ENCODE data around the gene RYR3. TPM values are rescaled to one million over a fixed set of nuclear protein-coding genes. Genes with fewer than 3 reads are reported as not detected.

RYR3 gene
- total RNA-seq, 2 experiments from 2014 or later, result not detected

DNA sequence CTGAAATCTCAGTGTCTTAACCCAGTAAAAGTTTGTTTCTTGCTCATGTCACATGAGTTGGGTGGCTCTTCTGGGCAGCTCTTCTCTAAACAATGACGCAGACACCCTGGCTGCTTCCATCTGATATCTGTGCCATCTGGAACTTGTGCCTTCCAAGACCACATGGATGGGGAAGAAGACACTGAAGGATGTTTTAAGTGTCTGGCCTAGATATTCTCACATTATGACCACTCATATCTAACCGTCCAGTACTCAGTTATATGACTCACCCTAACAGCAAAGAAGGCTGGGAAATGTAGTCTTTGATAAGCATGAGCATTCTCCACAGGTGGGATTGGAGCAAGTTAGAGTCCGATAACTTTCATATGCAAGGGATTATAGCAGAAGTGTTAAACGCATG, 66.4 kb downstream of the RYR3 start:
- ChIA-PET POLR2A (no interaction called here), CTCF (no interaction called here)

DNA sequence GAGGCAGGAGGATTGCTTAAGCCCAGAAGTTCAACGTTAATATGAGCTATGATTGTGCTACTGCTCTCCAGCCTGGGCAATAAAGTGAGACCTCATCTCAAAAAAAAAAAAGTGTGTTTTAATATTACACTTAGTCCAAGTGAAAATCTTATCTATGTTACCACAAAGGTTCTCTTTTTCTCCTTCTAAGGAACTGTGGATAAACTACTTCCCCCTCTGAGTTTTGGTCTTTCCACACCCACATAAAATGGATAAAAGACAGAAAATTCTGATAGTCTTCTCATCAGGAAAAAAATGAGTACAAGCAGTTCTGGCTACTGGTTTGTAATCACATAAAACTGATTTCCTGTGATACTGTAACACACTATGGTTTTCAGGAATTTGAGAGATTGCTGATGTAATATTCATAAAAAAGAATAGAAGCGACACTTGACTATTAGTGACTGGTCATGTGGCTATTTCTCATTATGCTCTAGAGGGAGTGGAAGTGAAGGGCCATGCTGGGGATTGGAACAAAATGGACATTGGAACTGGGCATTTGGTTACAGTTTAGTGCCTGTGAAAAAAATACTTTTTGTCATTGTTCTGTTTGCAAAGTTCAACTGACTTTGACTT, 68.2 kb downstream of the RYR3 start:
- ChIA-PET POLR2A (no interaction called here), CTCF (no interaction called here)

DNA sequence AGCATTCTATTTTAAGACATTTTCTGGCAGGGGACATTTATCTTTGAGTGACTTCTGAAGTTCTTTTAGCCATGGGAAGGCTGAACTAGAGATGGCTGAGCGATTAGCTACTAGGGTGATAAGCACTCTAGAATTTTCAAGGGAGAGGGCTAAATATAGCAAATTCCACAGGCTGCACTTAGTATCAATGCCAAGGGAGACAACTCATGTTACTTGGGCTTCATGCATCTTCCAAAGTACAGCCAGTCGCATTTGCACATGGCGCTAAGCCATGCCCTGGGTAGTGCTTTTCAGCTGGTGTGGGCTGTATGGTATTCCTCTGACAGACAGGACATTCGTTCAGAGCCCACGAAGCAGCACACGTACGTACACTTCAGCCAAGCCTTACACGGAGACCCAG, 69.6 kb downstream of the RYR3 start:
- ChIA-PET CTCF (no interaction called here), POLR2A (no interaction called here)

DNA sequence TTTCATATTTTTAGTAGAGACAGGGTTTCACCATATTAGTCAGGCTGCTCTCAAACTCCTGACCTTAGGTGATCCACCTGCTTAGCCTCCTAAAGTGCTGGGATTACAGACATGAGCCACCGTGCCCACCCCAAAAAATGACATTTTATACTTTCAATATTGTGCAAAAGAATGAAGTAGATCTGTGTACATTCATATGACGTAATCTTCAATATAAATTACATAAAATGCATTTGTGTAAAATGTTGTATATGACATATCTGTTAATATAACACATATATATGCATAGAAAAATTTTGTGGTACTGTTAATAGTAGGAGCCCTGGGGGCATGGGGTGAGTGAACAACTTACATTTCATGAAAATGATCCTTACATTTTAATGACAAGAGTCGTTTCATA, 71.7 kb downstream of the RYR3 start:
- ChIA-PET POLR2A (no interaction called here), CTCF (no interaction called here)

DNA sequence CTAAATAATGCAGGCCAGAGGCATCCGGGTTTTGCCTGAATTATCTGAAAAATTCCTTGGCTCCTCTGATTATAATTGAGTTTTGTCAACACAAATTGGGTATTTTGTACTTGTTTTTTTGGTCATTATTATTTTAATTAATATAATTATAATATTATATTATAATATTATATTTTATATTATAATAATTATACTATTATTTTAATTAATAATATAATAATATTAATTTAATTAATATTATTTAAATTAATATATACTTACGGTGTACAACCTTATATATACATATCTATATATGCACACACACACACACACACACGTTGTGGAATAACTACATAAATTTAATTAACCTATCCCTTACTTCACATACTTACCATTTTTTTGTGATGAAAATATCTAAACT, 73.5 kb downstream of the RYR3 start:
- ChIA-PET POLR2A (no interaction called here), CTCF (no interaction called here)

DNA sequence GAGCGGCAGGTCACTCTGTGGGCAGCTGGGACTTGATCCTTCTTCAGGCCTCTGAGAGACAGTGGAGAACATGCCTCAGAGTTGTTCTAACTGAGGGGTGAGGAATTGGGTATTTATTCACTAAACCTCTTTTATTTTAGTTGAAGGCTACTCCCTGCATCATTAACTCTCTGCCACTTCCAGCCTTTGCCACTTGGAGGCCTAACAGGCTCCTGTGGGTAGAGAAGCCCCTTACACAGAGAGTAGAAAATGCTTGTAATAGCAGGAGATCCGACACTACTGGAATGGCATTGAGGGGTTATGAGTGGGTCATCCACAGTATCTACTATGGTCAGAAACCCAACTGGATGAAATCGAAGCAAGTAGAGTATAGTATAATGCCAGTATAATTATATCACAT, 81.7 kb downstream of the RYR3 start:
- CTCF ChIA-PET, result no interaction called here
- POLR2A ChIA-PET, result no interaction called here

DNA sequence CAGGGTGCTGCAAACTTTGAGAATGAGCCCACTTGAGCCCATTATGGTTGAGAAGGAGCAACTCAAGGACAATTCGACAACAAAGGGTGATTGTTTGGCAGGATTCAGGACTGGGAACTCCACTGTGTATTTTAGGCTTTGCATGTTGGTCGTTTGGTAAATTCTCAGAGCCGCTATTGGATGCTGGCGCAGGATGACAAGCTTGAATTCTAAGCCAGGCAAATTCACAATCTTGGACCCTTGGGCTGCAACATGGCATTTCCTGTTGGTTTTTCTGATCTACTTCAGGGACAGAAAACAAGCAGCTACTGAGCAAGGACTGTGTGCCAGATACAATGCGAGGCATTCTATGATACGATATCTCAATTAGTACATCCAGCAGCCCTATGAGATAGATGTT, 82.8 kb downstream of the RYR3 start:
- ChIA-PET CTCF (no interaction called here), POLR2A (no interaction called here)

DNA sequence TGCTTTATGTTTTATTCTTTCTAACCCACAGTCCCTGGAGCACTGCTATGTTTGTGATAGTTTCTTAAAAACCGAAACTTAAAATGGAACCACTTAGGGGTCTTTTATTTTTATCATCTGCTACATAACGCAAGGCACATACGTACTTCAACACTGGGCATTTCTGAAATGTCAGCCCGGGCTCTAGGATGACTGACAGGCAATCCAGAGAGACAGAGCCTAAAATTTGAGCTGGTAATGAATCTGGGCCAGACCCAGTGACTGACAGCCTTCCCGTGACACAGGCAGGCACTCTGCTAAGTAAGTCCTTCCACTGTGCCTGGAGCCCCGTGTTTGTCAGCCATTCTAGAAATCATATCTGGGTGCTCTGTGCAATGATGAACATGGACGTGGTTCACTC, 84.6 kb downstream of the RYR3 start:
- ChIA-PET POLR2A (no interaction called here), CTCF (no interaction called here)

DNA sequence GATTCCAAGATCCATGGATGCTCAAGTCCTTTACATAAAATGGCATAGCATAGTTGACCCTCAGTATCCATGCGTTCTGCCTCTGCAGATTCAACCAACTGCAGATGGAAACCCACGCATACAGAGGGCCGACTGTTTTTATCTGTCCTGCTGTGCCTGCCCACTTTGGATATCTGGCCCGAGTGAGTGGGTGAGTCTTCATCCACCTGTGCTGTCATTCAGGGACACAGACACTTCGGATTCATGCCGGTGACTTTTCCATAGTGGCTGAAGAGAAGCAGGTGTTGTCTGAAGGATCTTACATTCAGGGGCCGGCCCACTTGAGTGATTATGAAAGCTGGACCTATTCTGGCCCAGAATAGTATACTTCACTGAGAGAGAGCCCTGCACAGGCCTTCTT, 85.1 kb downstream of the RYR3 start:
- CTCF ChIA-PET, result no interaction called here
- POLR2A ChIA-PET, result no interaction called here

DNA sequence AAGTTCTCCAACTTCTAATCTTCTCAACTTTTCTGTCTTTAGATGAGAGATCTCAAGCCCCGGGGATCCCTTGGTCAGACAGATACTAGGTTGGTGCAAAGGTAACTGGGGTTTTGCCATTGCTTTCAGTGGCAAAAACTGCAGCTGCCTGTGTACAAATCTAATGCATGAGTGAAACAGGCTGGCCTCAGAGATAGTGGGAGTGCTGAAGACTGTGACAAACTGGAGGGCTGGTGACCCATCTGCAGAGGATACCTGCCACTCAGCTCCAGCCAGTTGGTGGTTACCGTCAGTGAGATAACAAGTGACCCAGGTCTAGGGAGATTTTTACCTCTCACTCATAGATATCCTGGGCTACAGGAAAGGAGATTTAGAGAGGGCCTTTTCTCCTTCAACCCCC, 85.7 kb downstream of the RYR3 start:
- ChIA-PET POLR2A (no interaction called here), CTCF (no interaction called here)

DNA sequence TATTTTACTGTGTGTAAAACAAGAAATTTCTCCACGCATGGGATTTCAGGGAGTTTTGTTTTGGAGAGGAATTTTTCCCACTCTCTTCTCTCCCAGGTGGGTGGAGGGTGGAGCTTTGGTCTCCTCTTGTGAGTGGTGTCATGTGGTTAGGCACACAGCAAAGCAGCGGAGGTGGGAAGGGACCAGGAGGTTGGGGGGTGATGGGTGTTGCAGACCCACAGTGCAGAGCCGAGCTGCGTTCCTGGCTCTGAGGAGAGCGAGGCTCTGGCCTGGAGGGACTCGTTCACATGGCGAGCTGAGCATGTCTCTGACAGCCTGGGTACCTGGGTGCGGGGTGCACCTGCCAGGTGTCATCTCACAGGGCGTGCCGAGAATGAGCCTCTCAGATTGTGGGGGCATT, 87.8 kb downstream of the RYR3 start:
- CTCF ChIA-PET, result interaction anchor here (0.6 kb wide), 1 partner anchor 89 kb away, joined by 3 read pairs; no protein-coding TSS in a partner anchor
- POLR2A ChIA-PET, result no interaction called here

DNA sequence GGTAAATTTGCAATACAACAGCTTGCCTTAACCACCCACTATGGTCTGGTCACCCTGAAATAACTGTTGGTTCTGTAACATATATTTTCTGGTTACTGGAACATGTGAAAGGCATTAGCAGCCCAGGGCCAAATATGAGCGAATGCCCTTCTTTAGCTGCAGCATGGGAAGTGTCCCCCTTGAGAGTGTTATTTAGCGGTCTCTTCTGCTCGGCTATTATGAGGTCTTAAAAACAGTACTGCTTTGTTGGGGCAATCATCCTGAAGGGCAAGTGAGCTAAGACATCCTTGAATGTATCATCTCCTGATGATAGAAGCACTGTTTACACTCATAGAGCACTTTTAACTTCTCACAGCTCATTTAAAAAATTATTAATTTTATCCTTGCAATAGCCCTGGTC, 90.2 kb downstream of the RYR3 start:
- POLR2A ChIA-PET, result no interaction called here
- CTCF ChIA-PET, result no interaction called here

DNA sequence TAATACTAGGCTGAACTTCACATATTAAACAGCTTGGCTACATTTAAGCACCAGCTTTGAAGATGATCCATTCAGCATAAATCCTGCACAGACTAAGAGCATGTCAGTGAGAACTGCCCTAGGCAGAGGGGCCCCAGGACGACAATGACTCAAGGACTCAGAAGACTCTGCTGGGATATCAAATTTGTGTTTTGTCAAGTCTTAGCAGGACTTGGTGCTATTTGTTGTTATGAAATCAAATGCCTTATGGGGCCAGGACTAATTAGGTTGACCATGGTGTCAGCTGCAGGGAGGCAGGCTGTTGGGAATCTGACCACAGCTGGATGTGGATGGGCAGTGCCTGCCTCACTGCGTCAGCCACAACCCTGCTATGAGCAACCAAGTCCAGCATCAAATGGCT, 91.8 kb downstream of the RYR3 start:
- CTCF ChIA-PET, result no interaction called here
- POLR2A ChIA-PET, result no interaction called here

DNA sequence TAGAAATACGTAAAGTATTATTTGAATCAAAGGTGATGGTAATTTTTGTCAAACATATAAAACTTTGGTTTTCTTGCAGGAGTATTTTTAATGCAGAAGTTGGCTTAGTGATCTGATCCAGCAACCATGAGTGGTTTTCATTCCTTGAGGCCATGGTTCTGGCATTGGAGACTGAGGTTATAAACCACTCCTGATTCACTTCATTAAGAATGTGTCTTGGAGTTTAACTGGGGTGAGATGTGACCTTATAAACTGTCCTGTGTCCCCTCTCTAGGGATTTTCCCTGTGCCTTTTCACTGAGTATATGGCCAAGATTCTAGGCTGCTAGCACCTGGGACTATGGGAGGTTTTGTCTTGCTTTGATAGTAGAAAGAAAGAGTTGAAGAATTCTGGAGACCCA, 94.3 kb downstream of the RYR3 start:
- CTCF ChIA-PET, result no interaction called here
- POLR2A ChIA-PET, result no interaction called here

DNA sequence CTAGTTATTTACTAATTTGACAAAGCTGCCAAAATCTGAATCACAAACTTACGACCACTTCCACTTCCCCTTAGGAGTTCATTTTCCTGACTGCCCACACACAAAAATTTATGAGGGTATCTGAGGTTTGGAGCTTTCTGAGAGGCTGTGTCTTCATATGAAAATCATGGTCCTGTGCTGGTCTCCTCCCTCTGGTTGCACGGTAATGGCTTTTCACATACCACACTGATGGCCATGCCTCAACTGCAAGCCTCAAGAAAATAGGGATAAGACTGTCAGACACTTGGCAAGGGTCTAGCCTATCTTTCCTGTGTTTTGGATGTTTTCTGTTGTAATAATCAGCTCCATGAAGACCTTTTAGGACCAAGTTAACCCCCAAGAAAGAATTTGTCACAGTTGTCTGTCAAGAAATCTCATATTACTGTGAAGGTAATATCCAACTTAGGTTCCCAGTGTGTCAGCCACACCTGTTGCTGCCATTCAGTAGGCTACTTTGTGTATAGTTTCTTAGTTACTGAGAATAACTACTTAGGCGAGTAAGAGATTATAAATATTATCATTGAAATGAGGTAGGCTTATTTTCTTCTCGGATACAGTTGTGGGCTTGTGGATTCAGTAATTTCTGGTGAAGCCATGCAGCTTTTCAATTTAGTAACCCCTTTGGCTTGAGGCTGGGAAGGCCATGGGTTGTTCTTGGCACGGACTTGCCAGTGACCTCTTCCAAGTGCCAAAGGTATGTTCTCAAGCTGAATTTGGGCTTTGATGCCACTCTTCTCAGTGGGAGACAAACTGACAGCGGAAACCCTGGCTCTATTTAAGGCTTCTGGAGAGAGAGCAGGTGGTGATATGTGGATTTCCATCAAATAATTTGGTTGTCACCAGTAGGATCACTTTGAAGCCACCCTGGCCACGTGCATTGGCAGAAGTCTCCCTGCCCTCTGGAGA, 101.1 kb downstream of the RYR3 start:
- POLR2A ChIA-PET, result no interaction called here
- CTCF ChIA-PET, result no interaction called here

DNA sequence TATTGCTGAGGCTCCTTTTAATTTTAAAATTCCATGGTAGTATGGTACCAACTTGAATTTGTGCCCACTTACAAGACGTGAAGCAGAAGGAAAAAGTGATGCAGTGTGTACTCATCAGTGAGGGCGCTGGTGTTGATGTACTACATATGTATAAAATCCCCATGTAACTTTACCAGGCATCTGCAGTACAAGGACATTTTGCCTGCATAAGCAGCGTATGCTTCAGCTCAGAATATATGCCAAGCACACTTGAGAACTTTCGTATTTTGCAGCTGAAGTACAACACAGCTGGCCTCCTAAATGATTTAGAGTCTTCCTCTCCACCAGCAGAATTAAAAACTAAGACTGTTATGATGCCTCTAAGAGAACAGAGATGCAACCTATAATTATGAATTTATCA, 108.9 kb downstream of the RYR3 start:
- POLR2A ChIA-PET, result no interaction called here
- CTCF ChIA-PET, result no interaction called here

DNA sequence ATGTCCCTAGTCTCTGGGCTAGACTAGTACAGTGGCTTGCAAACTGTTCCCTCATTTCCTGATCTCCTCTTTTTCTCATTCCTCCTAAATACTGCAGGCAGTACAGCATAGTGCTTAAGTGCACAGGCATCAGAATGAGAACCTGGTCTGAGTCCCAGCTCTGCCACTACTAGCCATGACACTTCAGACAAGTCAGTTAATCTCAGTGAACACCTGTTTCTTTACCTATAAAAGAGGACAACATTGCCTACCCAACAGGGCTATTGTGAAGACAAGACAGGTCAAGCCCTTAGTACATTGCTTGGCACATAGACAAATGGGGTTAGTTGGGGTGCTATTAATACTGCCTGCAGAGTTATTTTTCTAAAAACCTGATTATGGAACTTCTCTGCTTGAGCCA, 113.3 kb downstream of the RYR3 start:
- POLR2A ChIA-PET, result no interaction called here
- CTCF ChIA-PET, result no interaction called here

DNA sequence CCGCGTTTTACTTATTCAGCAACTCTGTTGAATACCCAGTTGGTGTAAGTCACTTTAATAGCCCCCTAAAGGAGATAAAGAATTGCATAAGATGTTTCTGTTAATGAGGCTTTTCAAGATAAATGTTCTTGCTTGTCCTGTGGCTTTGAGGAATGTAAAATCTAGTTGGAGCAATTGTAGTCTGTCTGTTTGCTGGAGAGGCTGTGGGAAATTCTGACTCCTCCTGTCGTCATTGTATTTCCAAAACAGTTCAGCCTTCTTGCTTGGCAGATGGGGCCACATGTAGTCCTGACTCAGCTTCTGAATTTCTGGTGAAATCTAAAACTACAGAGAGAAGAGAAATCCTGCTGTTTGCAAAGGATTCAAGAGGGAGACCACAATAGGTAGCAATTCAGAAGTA, 114.4 kb downstream of the RYR3 start:
- POLR2A ChIA-PET, result no interaction called here

DNA sequence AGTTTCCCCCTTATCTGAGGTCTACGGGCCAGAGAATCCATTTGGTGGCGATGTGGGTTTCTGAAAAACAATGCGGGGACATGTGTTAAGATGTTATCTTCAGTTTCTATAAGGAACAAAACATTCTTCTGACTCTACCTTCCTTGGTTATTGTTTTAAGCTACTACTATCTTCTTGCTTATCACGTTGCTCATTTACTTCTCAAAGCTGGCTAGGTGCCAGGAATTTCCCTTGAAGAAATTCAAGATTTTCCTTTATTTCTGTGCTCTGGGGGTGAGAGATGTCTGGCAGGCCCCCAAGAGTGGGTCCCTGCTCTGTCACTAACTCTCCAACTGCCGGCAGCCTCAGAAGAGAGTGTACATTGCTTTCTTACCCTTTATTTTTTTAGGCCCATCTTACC, 119.8 kb downstream of the RYR3 start:
- POLR2A ChIA-PET, result no interaction called here
- CTCF ChIA-PET, result interaction anchor here (0.5 kb wide), 1 partner anchor 148 kb away, joined by 4 read pairs; no protein-coding TSS in a partner anchor

More for the DNA sequence above, 114.4 kb downstream of the RYR3 start:
- CTCF ChIA-PET, result no interaction called here

DNA sequence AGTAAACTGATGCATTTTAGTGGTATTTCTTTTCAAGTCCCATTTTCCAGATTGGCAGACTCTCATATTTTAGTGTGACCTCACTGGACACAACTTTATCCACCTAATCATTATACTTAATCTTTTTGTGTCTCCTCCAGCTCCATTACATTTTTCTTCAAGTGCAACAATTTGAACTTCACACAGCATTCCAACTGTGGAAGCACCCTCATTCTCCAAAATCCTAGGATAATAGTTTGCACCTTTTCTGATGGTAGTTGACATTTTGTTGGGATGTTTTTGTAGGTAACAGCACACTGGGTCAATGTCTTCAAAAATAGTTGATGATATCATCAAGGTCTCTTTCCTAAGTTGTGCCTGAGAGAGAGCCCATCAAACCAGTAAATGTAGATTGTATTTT, 123.1 kb downstream of the RYR3 start:
- POLR2A ChIA-PET, result no interaction called here

DNA sequence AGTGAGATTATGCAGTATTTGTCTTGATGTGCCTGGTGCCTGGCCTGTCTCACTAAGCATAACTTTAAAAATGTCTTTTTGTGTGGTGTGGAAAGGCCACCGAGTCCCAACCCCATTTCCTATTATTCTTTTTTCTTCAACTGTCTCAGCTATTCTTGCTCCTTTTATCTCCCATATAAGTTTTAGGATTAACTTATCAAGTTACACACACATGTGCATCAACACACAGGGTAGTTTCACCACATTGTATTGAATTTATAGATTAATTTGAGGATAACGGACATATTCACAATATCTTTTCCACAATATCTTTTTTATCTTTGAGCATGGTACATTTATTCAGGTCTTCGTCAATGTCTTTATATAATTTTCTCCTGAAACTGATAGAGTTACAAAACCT, 127.6 kb downstream of the RYR3 start:
- POLR2A ChIA-PET, result no interaction called here
- CTCF ChIA-PET, result no interaction called here

More for the DNA sequence above, 123.1 kb downstream of the RYR3 start:
- CTCF ChIA-PET, result no interaction called here

DNA sequence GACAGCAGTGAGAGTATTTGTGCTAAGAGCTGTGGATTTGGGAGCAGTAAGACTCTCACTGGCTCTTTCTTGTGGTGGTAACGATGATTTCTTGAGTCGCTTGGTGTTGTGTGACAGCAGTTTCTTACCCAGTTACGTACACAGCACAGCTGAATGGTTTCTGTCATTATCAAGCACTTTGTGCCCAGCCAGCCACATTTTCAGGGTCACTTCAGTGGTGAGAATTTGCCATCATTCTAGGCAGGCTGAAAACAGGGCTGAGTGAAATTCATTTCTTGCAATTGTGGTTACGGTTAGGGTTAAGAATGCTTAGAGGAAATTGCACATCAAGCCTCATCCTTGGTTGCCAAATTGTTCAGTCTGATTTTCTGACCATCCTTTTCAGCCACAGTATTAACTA, 130.1 kb downstream of the RYR3 start:
- POLR2A ChIA-PET, result no interaction called here
- CTCF ChIA-PET, result no interaction called here
